ENCODE data around the gene NUDT4. TPM values are rescaled to one million over a fixed set of nuclear protein-coding genes. Genes with fewer than 3 reads are reported as not detected.

NUDT4 gene
- polyA plus RNA-seq: 77.9 TPM
- long read RNA-seq, donor 1, full-length matches to known transcripts: 28 of 28 reads
- long read RNA-seq, donor 1, partial matches to known transcripts: 0 of 28 reads
- long read RNA-seq, donor 1, other reads (novel, unspliced or antisense): 0 of 28 reads
- long read RNA-seq, donor 2, full-length matches to known transcripts: 69 of 77 reads
- long read RNA-seq, donor 2, partial matches to known transcripts: 8 of 77 reads
- long read RNA-seq, donor 2, other reads (novel, unspliced or antisense): 0 of 77 reads
- long read RNA-seq, donor 3: 0 reads
- long read RNA-seq, donor 4, full-length matches to known transcripts: 1 of 1 reads
- long read RNA-seq, donor 4, partial matches to known transcripts: 0 of 1 reads
- long read RNA-seq, donor 4, other reads (novel, unspliced or antisense): 0 of 1 reads
- long read RNA-seq, donor 5, full-length matches to known transcripts: 32 of 51 reads
- long read RNA-seq, donor 5, partial matches to known transcripts: 19 of 51 reads
- long read RNA-seq, donor 5, other reads (novel, unspliced or antisense): 0 of 51 reads
- long read RNA-seq, donor 6, full-length matches to known transcripts: 55 of 156 reads
- long read RNA-seq, donor 6, partial matches to known transcripts: 36 of 156 reads
- long read RNA-seq, donor 6, other reads (novel, unspliced or antisense): 65 of 156 reads
- long read RNA-seq, donor 7, full-length matches to known transcripts: 28 of 88 reads
- long read RNA-seq, donor 7, partial matches to known transcripts: 7 of 88 reads
- long read RNA-seq, donor 7, other reads (novel, unspliced or antisense): 53 of 88 reads
- long read RNA-seq, donor 8, full-length matches to known transcripts: 52 of 173 reads
- long read RNA-seq, donor 8, partial matches to known transcripts: 42 of 173 reads
- long read RNA-seq, donor 8, other reads (novel, unspliced or antisense): 79 of 173 reads
- long read RNA-seq, donor 9, full-length matches to known transcripts: 35 of 35 reads
- long read RNA-seq, donor 9, partial matches to known transcripts: 0 of 35 reads
- long read RNA-seq, donor 9, other reads (novel, unspliced or antisense): 0 of 35 reads
- long read RNA-seq, donor 10, full-length matches to known transcripts: 58 of 58 reads
- long read RNA-seq, donor 10, partial matches to known transcripts: 0 of 58 reads
- long read RNA-seq, donor 10, other reads (novel, unspliced or antisense): 0 of 58 reads
- long read RNA-seq, donor 11, full-length matches to known transcripts: 38 of 47 reads
- long read RNA-seq, donor 11, partial matches to known transcripts: 9 of 47 reads
- long read RNA-seq, donor 11, other reads (novel, unspliced or antisense): 0 of 47 reads

DNA sequence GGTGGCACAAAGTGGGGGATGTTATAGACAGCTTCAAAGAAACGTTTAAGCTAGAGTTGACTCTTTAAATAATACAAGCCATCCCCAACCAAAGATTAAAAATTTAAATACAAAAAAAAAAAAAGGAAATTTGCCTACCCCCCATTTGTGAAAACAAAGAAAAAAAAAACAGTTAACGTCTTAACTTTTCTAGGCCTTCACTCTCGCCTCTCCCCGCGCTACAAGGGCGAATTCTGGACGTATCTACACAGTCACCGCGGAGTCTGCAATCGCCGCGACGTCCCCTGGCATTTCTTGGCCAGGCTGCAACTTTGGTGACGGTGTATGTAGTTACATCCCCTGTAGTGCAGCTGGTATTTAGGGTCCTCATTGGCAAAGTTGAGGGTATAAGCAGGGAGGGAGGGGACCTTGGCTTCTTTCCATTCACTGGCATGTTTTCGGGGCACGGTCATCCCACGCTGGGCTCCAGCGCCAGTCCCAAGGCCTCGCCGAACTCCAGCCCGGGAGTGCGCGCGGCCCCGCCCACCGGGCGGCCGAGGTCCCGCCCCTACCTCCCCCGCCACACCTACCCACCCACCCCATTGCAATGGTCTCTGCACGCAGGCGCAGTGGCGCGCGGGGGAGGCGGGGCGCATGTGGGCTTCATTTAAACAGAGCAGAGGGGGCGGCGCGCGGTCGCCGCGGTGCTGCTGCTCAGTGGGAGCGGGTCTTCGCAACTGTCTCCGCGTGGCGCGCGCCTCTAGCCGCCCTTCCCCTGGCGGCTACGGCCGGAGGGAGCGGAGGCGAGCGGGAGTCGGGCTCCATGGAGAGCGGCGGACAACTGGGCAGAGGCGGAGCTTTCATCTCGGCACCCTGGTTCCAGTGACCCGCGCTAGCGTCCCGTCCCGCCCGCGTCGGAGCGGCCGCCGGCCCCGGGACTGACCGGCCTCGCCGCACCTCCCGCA, at the start of gene NUDT4:
Gene NUDT4 (plus strand): TSS at position 674 of the 944 bp plus-strand sequence. CDS start 398 bp downstream, outside the sequence.
- Histone ChIP-seq H3K36me3 (ENCODE audit: control insufficient read depth, insufficient read depth, low read length) (no peaks in the 10 kb centered on the region), H3K9me3 (ENCODE audit: control insufficient read depth, low read depth, low read length) (no peaks in the 10 kb centered on the region), H3K4me1 (ENCODE audit: control insufficient read depth, insufficient read depth, low read length) (peaks cover 33% of the 10 kb centered on the region), H3K4me3 (ENCODE audit: low read length) (peak within 1 kb of the TSS; percentile 75), H3K27ac (ENCODE audit: low read length) (peak within 1 kb of the TSS; percentile 97), H3K27me3 (ENCODE audit: control insufficient read depth, insufficient read depth, low read length) (no peaks in the 10 kb centered on the region)
- peak; percentile 96 for DNase-seq
- WGBS (ENCODE audit: insufficient coverage, low lambda C conversion rate): 0% methylated on average over 1 of the region's 79 CpGs

- DNase-seq: no peak
- WGBS (ENCODE audit: insufficient coverage, low lambda C conversion rate): no CpG with 5 or more reads among the region's 3 CpGs
- no peak overlapping the region for H3K27ac ChIP-seq (ENCODE audit: low read length)
Measured at GRCh38 chr12:93333054-93333453, 44.7 kb upstream of the NUDT4 start.

DNA sequence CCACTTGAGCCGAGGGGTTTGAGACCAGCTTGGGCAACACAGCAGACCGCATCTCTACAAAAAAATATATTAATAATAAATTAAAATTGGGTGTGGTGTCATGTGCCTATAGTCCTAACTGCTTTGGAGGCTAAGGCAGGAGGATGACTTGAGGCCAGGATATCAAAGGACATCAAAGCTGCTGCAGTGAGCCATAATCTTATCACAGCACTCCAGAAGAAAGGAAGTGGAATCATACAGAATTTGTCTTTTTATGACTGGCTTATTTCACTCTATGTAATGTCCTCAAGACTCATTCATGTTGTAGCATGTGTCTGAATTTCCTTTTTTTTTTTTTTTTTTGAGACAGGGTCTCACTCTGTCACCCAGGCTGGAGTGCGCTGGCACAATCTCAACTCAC, 43.9 kb upstream of the NUDT4 start:
- no peak for DNase-seq
- Histone ChIP-seq H3K27me3 (ENCODE audit: control insufficient read depth, insufficient read depth, low read length) (no peaks in the 10 kb centered on the region), H3K4me3 (ENCODE audit: low read length) (no peak overlapping the region), H3K9me3 (ENCODE audit: control insufficient read depth, low read depth, low read length) (no peaks in the 10 kb centered on the region), H3K36me3 (ENCODE audit: control insufficient read depth, insufficient read depth, low read length) (no peaks in the 10 kb centered on the region), H3K27ac (ENCODE audit: low read length) (no peak overlapping the region), H3K4me1 (ENCODE audit: control insufficient read depth, insufficient read depth, low read length) (no peaks in the 10 kb centered on the region)
- no CpG with 5 or more reads among the region's 3 CpGs for WGBS (ENCODE audit: insufficient coverage, low lambda C conversion rate)

More at GRCh38 chr12:93333054-93333453, 44.7 kb upstream of the NUDT4 start:
- no peaks in the 10 kb centered on the region for H3K9me3 ChIP-seq (ENCODE audit: control insufficient read depth, low read depth, low read length)
- no peaks in the 10 kb centered on the region for H3K27me3 ChIP-seq (ENCODE audit: control insufficient read depth, insufficient read depth, low read length)
- no peaks in the 10 kb centered on the region for H3K4me1 ChIP-seq (ENCODE audit: control insufficient read depth, insufficient read depth, low read length)
- no peak overlapping the region for H3K4me3 ChIP-seq (ENCODE audit: low read length)
- no peaks in the 10 kb centered on the region for H3K36me3 ChIP-seq (ENCODE audit: control insufficient read depth, insufficient read depth, low read length)

- Histone ChIP-seq H3K4me3 (ENCODE audit: low read length) (no peak overlapping the region), H3K4me1 (ENCODE audit: control insufficient read depth, insufficient read depth, low read length) (no peaks in the 10 kb centered on the region), H3K27me3 (ENCODE audit: control insufficient read depth, insufficient read depth, low read length) (no peaks in the 10 kb centered on the region), H3K27ac (ENCODE audit: low read length) (no peak overlapping the region), H3K9me3 (ENCODE audit: control insufficient read depth, low read depth, low read length) (no peaks in the 10 kb centered on the region), H3K36me3 (ENCODE audit: control insufficient read depth, insufficient read depth, low read length) (no peaks in the 10 kb centered on the region)
- no peak for DNase-seq
- WGBS (ENCODE audit: insufficient coverage, low lambda C conversion rate): no CpG with 5 or more reads among the region's 9 CpGs
Measured at GRCh38 chr12:93335603-93336162, 42.0 kb upstream of the NUDT4 start.

DNA sequence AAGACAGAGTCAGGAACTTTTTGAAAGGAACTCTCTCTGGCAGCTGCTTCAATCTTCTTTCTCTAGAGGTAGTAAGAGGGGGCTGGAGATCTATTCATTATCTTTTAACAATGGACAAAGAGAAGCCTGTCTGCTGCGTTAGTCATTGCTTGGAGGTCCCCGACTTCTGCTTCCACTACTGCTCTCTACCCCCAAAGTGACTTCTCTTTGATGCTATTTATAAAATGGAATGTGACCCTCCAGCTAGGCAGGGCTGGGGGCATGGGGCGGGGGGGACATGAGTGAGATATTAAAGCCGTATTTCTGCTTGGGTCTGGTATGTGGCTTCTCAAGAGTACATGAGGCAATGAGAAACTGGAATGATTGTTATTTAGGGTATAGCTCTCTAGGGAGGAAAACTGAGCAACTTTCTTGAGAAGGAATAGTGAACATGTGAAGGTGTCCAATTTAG, 41.4 kb upstream of the NUDT4 start:
- H3K4me1 ChIP-seq (ENCODE audit: control insufficient read depth, insufficient read depth, low read length): no peaks in the 10 kb centered on the region
- H3K4me3 ChIP-seq (ENCODE audit: low read length): no peak overlapping the region
- peak in 1 of 2 donors; percentile 27 for DNase-seq
- no peaks in the 10 kb centered on the region for H3K36me3 ChIP-seq (ENCODE audit: control insufficient read depth, insufficient read depth, low read length)
- WGBS (ENCODE audit: insufficient coverage, low lambda C conversion rate): no CpG with 5 or more reads among the region's 4 CpGs
- H3K9me3 ChIP-seq (ENCODE audit: control insufficient read depth, low read depth, low read length): no peaks in the 10 kb centered on the region
- H3K27ac ChIP-seq (ENCODE audit: low read length): no peak overlapping the region
- H3K27me3 ChIP-seq (ENCODE audit: control insufficient read depth, insufficient read depth, low read length): no peaks in the 10 kb centered on the region

- Histone ChIP-seq H3K9me3 (ENCODE audit: control insufficient read depth, low read depth, low read length) (no peaks in the 10 kb centered on the region), H3K4me3 (ENCODE audit: low read length) (no peak overlapping the region), H3K36me3 (ENCODE audit: control insufficient read depth, insufficient read depth, low read length) (no peaks in the 10 kb centered on the region), H3K27me3 (ENCODE audit: control insufficient read depth, insufficient read depth, low read length) (no peaks in the 10 kb centered on the region), H3K27ac (ENCODE audit: low read length) (no peak overlapping the region), H3K4me1 (ENCODE audit: control insufficient read depth, insufficient read depth, low read length) (no peaks in the 10 kb centered on the region)
- DNase-seq: no peak
- WGBS (ENCODE audit: insufficient coverage, low lambda C conversion rate): 100% methylated on average over 1 of the region's 7 CpGs
Measured at GRCh38 chr12:93338598-93338997, 39.1 kb upstream of the NUDT4 start.

- Histone ChIP-seq H3K4me3 (ENCODE audit: low read length) (no peak overlapping the region), H3K27ac (ENCODE audit: low read length) (no peak overlapping the region), H3K27me3 (ENCODE audit: control insufficient read depth, insufficient read depth, low read length) (no peaks in the 10 kb centered on the region), H3K9me3 (ENCODE audit: control insufficient read depth, low read depth, low read length) (no peaks in the 10 kb centered on the region), H3K36me3 (ENCODE audit: control insufficient read depth, insufficient read depth, low read length) (no peaks in the 10 kb centered on the region), H3K4me1 (ENCODE audit: control insufficient read depth, insufficient read depth, low read length) (no peaks in the 10 kb centered on the region)
- no CpG with 5 or more reads among the region's 4 CpGs for WGBS (ENCODE audit: insufficient coverage, low lambda C conversion rate)
- no peak for DNase-seq
Measured at GRCh38 chr12:93339695-93340094, 38.0 kb upstream of the NUDT4 start.

GRCh38 chr12:93341409-93342049, 36.2 kb upstream of the NUDT4 start:
- Histone ChIP-seq H3K9me3 (ENCODE audit: control insufficient read depth, low read depth, low read length) (no peaks in the 10 kb centered on the region), H3K27ac (ENCODE audit: low read length) (no peak overlapping the region), H3K4me3 (ENCODE audit: low read length) (no peak overlapping the region), H3K27me3 (ENCODE audit: control insufficient read depth, insufficient read depth, low read length) (no peaks in the 10 kb centered on the region), H3K36me3 (ENCODE audit: control insufficient read depth, insufficient read depth, low read length) (no peaks in the 10 kb centered on the region), H3K4me1 (ENCODE audit: control insufficient read depth, insufficient read depth, low read length) (no peaks in the 10 kb centered on the region)
- WGBS (ENCODE audit: insufficient coverage, low lambda C conversion rate): no CpG with 5 or more reads among the region's 3 CpGs
- no peak for DNase-seq

Measured in large intestine (tissue), 12 donors.